Stimulated activated CD8-positive, alpha-beta memory T cell treated with anti-CD3 and anti-CD28 coated beads, Interleukin-12 subunit alpha, Interleukin-12 subunit beta, amount 100 ng/mL, for 1 hour (primary cell): ENCODE results near the gene ODAD4.
"Not testable (repeated sequence)": the region's sequence is repeated elsewhere in the genome, so short reads cannot be mapped to it uniquely, and the experiment has no call there.

Experiments used
- DNase-seq: peaks from one replicate; pipeline ENCODE4 v3.0.0-alpha.2; 2020; ENCODE audit warnings: low read depth

ODAD4 gene

GRCh38 chr17:42002175-42002791 is 71.9 kb downstream of the ODAD4 start:
- DNase-seq = no peak

DNA sequence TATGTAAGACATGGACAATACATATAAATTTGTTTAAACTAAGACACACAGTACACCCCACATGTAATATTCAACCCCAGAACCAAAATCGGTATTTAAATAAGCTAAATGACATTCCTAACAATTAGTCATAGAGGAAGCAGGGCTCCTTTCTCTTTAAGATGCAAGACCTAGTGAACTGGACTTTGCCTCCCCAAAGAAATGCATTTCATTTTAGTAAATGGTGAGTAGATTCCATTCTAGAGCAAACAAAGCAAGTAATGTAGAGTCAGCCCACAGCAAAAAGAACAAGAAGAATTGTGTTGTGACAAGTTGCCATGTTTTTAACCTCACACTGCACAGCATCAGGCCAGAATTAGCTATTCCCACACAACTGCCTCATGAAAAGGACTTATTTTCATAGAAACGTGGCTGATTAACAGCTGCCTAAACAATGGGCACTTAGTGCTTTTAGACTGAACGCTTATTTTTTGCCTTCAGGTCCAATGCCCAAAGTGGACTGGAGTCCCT is 72.4 kb downstream of the ODAD4 start:
- no peak for DNase-seq

GRCh38 chr17:42005166-42005565 is 74.7 kb downstream of the ODAD4 start:
- DNase-seq = no peak

DNA sequence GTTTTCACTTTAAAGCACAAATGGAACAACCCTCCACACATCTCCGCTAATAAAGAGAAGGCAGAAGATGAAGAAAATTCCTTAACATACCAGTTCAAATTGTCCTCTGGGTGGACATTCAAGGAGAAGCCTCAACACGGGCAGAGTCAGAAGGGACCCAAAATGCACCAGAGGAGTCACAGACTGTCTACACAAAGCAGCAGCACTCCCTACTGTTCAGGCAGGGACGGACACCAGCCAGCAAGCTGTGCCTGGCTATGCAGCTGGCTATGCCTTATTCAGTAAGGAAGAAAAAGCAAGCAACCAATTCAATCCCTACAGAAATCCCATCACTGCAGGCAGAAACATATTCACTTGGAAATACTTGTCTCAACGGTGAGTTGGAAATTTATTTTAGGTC is 78.8 kb downstream of the ODAD4 start:
- no peak for DNase-seq

DNA sequence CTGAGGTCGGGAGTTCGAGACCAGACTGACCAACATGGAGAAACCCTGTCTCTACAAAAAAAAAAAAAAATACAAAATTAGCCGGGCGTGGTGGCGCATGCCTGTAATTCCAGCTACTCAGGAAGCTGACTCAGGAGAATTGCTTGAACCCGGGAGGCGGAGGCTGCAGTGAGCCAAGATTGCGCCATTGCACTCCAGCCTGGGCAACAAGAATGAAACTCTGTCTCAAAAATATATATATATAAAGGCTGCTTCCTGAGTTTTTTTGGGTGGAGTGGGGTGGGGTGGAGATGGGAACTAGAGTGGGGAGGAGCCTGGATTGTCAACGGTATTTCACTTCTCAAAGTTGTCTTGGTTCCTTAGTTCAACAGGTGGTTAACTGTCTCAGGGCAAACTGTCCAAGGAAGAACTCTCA is 79.9 kb downstream of the ODAD4 start:
- DNase-seq = not testable (repeated sequence)

GRCh38 chr17:42010898-42011516 is 80.6 kb downstream of the ODAD4 start:
- no peak for DNase-seq

GRCh38 chr17:42012363-42012762 is 81.9 kb downstream of the ODAD4 start:
- not testable (repeated sequence) for DNase-seq

DNA sequence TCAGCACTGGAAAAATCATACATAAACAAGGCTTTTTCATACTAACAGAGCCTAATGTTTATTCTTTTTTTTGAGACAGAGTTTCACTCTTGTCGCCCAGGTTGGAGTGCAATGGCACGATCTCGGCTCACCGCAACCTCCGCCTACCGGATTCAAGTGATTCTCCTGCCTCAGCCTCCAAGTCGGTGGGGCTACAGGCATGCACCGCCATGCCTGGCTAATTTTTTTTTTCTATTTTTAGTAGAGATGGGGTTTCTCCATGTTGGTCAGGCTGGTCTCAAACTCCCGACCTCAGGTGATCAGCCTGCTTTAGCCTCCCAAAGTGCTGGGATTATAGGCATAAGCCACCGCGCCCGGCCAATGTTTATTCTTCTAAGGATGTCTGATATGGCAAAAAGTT is 83.3 kb downstream of the ODAD4 start:
- not testable (repeated sequence) for DNase-seq
